GM13977 (cell line): ENCODE data around the gene NRN1.
"Not testable (repeated sequence)": the region's sequence is repeated elsewhere in the genome, so short reads cannot be mapped to it uniquely, and the experiment has no call there.

Source experiments
- DNase-seq: peaks from one replicate; pipeline ENCODE4 v3.0.0; 2012; ENCODE audit warnings: low spot score
- in situ Hi-C: fragments of 300-500 bp; cut with MboI; formaldehyde crosslinking; loops from one replicate; pipeline ENCODE4 v1.12.0; 2022; ENCODE audit warnings: low sequenced_read_pairs, low pct_unique_long_range_greater_than_20kb, mixed read lengths, inconsistent platforms; ENCODE audit not compliant: unreplicated experiment
- TF ChIP-seq, protein P1 (sequence below): IDR thresholded peaks from 2 replicates; pipeline ENCODE4 v1.5.1; 2012; ENCODE audit warnings: mild to moderate bottlenecking, control low read depth; ENCODE audit not compliant: insufficient read depth; ENCODE audit errors: extremely low read depth, missing control alignments

Gene NRN1

DNA sequence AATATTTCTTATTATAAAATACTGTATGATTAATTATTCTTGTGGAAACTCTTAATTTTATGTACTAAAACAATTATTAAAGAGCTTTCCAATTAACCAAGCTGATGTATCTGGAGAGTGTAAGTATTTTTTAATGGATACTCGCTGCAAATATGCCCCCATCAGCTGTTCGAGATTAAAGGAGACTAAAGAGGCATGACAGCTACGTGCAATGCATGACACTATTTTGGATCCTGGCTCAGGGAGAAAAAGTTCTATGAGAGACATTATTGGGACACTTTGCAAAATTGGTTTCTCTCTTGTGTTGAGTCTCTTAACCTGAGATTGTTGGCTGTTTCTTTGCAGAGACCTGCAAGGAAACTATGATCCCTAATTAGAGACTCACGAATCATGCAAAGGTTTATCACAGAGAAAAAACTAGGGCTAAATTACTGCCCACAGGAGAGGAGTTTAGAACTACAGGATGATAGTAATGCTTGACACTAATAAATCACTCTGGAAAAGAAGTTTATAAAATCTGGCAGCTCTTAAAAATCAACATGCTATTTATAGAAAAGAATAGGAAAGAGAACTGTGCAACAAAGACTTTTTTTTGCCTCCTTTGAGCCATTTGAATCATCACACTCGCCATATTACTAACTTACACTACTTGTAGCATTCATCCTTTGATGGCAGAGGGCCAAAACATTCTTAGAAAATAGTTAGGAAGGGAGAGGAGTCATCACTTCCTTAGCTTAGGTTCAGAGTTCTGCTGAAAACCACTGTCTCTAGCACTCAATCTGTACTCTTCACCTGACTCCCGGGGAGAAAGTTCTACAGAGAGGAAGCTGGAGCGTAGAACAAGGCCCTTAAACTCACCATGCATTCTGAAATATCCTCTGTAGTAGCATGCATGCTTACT is 25.3 kb downstream of the NRN1 start:
- no peak for DNase-seq
- in situ Hi-C loops, result loop anchor here (25.0 kb wide), 1 partner anchor 519 kb away; no protein-coding TSS in a partner anchor
- TF ChIP-seq, protein P1, sequence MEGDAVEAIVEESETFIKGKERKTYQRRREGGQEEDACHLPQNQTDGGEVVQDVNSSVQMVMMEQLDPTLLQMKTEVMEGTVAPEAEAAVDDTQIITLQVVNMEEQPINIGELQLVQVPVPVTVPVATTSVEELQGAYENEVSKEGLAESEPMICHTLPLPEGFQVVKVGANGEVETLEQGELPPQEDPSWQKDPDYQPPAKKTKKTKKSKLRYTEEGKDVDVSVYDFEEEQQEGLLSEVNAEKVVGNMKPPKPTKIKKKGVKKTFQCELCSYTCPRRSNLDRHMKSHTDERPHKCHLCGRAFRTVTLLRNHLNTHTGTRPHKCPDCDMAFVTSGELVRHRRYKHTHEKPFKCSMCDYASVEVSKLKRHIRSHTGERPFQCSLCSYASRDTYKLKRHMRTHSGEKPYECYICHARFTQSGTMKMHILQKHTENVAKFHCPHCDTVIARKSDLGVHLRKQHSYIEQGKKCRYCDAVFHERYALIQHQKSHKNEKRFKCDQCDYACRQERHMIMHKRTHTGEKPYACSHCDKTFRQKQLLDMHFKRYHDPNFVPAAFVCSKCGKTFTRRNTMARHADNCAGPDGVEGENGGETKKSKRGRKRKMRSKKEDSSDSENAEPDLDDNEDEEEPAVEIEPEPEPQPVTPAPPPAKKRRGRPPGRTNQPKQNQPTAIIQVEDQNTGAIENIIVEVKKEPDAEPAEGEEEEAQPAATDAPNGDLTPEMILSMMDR, result no peak

DNA sequence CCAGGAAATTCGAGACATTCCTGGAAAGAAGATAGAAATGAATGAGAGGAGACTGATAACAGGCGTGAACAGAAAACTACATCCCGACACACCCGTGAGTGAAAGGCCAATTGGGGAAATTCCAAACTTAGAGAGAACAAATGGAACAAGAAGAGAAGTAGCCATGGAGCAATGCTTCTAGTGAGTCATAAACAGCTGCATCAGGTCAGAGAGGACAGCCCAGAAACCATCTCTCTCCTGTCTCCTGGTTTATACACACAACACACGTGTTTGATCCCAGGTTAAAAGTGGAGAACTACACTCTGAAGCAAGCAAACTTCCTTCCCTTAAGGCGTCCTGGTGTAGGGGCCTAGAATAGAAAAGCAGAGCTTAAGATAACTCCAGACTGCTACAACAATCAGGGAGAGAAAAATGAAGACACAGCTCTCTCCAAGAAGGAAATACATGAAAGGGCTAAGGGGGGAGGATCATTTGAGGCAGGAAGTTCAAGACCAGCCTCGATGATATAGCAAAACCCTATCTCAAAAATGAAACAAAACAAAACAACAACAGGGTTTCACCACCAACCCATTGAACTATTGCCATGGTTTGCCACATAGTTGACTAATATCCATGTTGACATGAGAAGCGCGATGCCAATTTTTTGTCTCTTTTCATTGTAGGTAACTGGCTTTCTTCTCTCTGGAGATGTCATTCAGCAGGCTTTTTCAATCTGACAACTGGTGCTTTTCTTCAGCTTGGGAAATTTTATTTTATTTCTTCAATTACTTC is 26.9 kb downstream of the NRN1 start:
- DNase-seq, result no peak
- TF ChIP-seq, protein P1, result no peak
- in situ Hi-C loops, result loop anchor here (25.0 kb wide), 1 partner anchor 518 kb away; no protein-coding TSS in a partner anchor

DNA sequence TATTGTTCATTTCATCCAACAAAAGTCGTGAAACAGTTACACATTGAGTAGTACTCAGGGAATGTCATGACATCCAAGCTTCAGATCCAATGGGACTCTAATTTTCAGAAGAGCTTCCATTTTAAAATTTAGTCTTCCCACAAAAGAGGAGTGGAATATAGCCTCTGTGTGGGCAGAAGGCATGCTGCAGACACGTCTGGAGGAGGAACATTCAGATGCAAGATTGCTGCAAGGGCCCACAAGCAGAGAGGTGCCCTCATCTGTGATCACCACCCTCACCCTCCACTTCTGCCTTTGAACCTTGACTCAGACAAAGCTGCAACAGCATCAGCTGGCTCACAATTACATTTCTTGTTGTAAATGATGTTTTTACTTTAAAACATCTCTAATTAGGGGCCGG is 29.9 kb downstream of the NRN1 start:
- TF ChIP-seq, protein P1, result no peak
- in situ Hi-C loops, result loop anchor here (25.0 kb wide), 1 partner anchor 515 kb away; no protein-coding TSS in a partner anchor

DNA sequence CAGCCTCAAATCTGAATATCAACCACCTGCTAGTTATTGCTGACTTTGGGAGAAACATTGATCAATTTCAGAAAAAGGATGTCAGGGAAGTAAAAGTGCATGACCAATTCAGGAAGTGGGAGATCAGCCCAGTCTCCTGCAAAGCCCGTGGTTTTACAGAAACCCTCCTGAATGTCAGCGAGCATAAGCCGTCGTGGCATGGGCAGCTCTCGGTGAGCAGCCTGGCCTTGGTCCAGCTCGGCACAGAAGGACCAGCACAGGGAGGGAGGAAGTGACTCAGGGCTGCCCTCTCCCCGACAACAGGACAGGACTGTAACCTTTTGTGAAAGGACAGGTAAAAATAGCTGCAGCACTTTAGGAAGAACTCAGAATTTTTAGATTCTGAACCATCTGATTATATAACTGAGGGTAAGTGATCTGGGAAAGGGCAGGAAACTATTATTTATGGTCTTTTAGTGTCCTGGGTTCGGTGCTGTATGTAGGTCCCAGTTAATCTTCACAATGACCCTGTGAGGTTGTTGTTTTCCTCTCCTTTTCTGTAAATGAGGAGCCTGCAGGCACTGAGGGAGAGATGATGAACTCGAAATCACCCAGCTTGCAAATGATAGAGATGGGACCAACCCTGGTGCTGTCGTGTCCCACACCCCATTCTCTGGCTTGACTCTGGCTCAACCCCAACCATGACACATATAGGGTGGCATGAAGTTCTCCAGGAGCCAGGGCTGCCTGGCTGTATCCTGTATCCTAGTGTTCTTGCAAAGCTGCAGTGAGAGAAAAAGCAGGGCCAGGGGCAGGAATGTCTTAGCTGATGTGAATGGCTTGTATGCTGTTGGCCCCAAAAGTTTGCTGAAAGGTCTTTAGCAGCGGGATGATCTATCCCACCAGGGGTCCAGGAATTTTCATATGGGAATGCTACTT is 37.6 kb downstream of the NRN1 start:
- DNase-seq, result no peak
- in situ Hi-C loops, result no loop called here
- TF ChIP-seq, protein P1, result no peak

More for the DNA sequence above, 29.9 kb downstream of the NRN1 start:
- no peak for DNase-seq

DNA sequence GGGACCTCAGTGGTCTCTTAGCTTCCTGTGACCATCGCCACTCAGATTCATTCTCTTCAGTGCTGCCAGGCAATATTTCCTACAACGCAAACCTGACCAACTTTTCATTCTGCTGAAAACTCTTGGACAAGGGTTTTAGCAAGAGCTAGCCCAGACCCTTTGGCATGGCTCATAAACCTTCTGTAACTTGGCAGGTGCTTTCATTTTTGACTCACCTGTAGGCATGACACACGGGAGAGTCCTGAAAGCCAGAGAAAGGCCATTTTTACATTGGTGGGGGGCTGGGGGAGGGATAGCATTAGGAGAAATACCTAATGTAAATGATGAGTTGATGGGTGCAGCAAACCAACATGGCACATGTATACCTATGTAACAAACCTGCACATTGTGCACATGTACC is 38.7 kb downstream of the NRN1 start:
- in situ Hi-C loops, DNase-seq: not testable (repeated sequence)

DNA sequence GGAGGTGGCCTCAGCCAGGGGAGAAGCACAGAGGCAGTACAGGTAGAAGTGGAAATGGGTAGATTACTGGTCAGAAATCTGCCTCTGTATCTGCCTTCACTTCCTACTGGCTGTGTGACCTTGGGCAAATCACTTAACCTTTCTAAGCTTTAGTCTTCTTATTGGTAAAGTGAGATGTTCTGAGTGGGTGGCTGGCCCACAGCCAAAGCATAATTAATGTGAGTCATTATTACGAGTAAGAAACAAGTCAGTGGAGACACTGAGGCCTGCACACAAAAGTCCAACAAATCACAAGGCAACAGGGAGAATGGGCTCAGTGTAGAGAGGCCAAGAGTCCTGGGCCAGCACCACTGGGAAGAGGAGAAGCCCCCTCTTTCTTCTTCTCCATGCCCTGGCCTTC is 39.1 kb downstream of the NRN1 start:
- TF ChIP-seq, protein P1, result no peak
- no peak for DNase-seq
- in situ Hi-C loops, result no loop called here
